Osteocyte (in vitro differentiated cells): ENCODE data around the gene PCDHGA12. TPM values are rescaled to one million over a fixed set of nuclear protein-coding genes. Genes with fewer than 3 reads are reported as not detected.
"Not testable (repeated sequence)": the region's sequence is repeated elsewhere in the genome, so short reads cannot be mapped to it uniquely, and the experiment has no call there.

Experiments
- DNase-seq: peaks from one replicate; pipeline ENCODE4 v3.0.0; 2021; ENCODE audit warnings: mixed read lengths; ENCODE audit not compliant: unreplicated experiment; ENCODE audit errors: extremely low spot score
- H3K27ac Mint-ChIP-seq: one replicate; pipeline ENCODE4 v1.8.0; 2021; ENCODE audit warnings: mild to moderate bottlenecking, mixed read lengths; ENCODE audit not compliant: unreplicated experiment
- H3K27me3 Mint-ChIP-seq: one replicate; pipeline ENCODE4 v1.8.0; 2021; ENCODE audit warnings: mixed read lengths; ENCODE audit not compliant: unreplicated experiment
- H3K36me3 Mint-ChIP-seq: one replicate; pipeline ENCODE4 v1.8.0; 2021; ENCODE audit warnings: mixed read lengths; ENCODE audit not compliant: unreplicated experiment
- H3K4me1 Mint-ChIP-seq: one replicate; pipeline ENCODE4 v1.8.0; 2021; ENCODE audit warnings: mixed read lengths; ENCODE audit not compliant: unreplicated experiment
- H3K4me3 Mint-ChIP-seq: one replicate; pipeline ENCODE4 v1.8.0; 2021; ENCODE audit warnings: mild to moderate bottlenecking, moderate library complexity, mixed read lengths; ENCODE audit not compliant: unreplicated experiment
- H3K9me3 Mint-ChIP-seq: one replicate; pipeline ENCODE4 v1.8.0; 2021; ENCODE audit warnings: mixed read lengths; ENCODE audit not compliant: unreplicated experiment
- total RNA-seq: library from RNA; stranded (reverse); gene quantifications from 2 replicates; pipeline ENCODE4 v1.2.1, GENCODE V29; 2021
- TF ChIP-seq, protein P1 (sequence below): fragments of 200-600 bp; sonication (generic); IDR thresholded peaks from 2 replicates; pipeline ENCODE4 v1.5.0; 2021; ENCODE audit warnings: antibody characterized with exemption, mild to moderate bottlenecking, moderate library complexity

The PCDHGA12 gene
- total RNA-seq, 1 donor from 2014 or later, result 2.1 TPM

DNA sequence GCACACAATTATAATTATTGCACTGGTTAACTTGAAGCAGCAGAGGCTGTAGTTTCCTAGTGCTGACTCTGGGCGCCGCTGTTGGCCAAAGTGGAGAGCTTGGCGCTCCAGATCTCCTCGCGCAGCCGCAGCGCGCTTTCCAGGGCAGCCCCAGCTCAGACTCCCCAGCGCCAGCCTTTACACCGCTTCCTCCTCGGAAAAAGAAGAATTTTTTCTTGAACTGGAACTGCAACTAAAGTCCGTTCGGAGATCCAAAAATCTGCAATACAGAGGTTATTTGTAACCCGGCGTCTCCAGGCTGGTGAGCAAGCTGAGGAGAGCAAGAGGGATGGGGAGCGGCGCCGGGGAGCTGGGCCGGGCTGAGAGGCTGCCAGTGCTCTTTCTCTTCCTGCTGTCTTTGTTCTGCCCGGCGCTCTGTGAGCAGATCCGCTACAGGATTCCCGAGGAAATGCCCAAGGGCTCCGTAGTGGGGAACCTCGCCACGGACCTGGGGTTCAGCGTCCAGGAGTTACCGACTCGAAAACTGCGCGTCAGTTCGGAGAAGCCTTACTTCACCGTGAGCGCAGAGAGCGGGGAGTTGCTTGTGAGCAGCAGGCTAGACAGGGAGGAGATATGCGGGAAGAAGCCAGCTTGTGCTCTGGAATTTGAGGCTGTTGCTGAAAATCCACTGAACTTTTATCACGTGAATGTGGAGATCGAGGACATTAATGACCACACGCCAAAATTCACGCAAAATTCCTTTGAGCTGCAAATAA is 42.6 kb upstream of the PCDHGA12 start, which contains the start of gene PCDHGB4:
Gene PCDHGB4, plus strand, starts transcription at position 142 of the 755 bp plus-strand sequence. Its CDS starts 187 bp downstream, at position 329.
- Mint-ChIP-seq H3K27ac (peak within 1 kb of the TSS; percentile 23), H3K9me3 (peaks cover 34% of the 10 kb centered on the region), H3K4me3 (peak within 1 kb of the TSS; percentile 64)
- TF ChIP-seq, protein P1, sequence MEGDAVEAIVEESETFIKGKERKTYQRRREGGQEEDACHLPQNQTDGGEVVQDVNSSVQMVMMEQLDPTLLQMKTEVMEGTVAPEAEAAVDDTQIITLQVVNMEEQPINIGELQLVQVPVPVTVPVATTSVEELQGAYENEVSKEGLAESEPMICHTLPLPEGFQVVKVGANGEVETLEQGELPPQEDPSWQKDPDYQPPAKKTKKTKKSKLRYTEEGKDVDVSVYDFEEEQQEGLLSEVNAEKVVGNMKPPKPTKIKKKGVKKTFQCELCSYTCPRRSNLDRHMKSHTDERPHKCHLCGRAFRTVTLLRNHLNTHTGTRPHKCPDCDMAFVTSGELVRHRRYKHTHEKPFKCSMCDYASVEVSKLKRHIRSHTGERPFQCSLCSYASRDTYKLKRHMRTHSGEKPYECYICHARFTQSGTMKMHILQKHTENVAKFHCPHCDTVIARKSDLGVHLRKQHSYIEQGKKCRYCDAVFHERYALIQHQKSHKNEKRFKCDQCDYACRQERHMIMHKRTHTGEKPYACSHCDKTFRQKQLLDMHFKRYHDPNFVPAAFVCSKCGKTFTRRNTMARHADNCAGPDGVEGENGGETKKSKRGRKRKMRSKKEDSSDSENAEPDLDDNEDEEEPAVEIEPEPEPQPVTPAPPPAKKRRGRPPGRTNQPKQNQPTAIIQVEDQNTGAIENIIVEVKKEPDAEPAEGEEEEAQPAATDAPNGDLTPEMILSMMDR, result peak; percentile 46
- not testable (repeated sequence) for H3K36me3 Mint-ChIP-seq, H3K4me1 Mint-ChIP-seq, H3K27me3 Mint-ChIP-seq, DNase-seq

DNA sequence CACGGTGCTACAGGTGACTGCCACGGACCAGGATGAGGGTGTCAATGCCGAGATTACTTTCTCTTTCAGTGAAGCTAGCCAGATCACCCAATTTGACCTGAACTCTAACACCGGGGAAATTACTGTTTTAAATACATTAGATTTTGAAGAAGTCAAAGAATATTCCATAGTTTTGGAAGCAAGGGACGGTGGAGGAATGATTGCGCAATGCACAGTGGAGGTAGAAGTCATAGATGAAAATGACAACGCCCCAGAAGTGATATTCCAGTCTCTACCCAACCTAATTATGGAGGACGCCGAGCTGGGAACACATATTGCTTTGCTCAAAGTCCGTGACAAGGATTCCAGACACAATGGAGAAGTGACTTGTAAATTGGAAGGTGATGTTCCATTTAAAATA is 41.6 kb upstream of the PCDHGA12 start:
- TF ChIP-seq, protein P1, result no peak
- H3K27ac Mint-ChIP-seq, result no peak overlapping the region
- peaks cover 37% of the 10 kb centered on the region for H3K9me3 Mint-ChIP-seq
- DNase-seq, result no peak
- peaks cover 6% of the 10 kb centered on the region for H3K36me3 Mint-ChIP-seq
- no peak overlapping the region for H3K4me3 Mint-ChIP-seq
- H3K27me3 Mint-ChIP-seq, result no peaks in the 10 kb centered on the region
- H3K4me1 Mint-ChIP-seq, result no peaks in the 10 kb centered on the region

DNA sequence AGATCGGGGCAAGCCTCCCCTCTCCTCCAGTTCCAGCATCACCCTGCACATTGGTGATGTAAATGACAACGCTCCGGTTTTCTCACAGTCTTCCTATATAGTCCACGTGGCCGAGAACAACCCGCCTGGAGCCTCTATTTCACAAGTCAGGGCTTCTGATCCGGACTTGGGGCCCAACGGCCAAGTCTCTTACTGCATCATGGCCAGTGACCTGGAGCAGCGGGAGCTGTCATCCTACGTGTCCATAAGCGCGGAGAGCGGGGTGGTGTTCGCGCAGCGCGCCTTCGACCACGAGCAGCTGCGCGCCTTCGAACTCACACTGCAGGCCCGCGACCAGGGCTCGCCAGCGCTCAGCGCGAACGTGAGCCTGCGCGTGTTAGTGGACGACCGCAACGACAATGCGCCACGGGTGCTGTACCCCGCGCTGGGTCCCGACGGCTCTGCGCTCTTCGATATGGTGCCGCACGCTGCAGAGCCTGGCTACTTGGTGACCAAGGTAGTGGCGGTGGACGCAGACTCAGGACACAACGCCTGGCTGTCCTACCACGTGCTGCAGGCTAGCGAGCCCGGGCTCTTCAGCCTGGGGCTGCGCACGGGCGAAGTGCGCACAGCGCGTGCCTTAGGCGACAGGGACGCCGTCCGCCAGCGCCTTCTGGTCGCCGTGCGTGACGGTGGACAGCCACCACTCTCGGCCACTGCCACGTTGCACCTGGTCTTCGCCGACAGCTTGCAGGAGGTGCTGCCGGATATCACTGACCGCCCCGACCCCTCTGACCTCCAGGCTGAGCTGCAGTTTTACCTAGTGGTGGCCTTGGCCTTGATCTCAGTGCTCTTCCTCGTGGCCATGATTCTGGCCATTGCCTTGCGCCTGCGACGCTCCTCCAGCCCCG is 40.9 kb upstream of the PCDHGA12 start:
- H3K4me3 Mint-ChIP-seq, result no peak overlapping the region
- peaks cover 9% of the 10 kb centered on the region for H3K36me3 Mint-ChIP-seq
- TF ChIP-seq, protein P1, result no peak
- H3K27ac Mint-ChIP-seq, result no peak overlapping the region
- H3K4me1 Mint-ChIP-seq, result no peaks in the 10 kb centered on the region
- no peak for DNase-seq
- H3K27me3 Mint-ChIP-seq, result no peaks in the 10 kb centered on the region
- H3K9me3 Mint-ChIP-seq, result peaks cover 41% of the 10 kb centered on the region

DNA sequence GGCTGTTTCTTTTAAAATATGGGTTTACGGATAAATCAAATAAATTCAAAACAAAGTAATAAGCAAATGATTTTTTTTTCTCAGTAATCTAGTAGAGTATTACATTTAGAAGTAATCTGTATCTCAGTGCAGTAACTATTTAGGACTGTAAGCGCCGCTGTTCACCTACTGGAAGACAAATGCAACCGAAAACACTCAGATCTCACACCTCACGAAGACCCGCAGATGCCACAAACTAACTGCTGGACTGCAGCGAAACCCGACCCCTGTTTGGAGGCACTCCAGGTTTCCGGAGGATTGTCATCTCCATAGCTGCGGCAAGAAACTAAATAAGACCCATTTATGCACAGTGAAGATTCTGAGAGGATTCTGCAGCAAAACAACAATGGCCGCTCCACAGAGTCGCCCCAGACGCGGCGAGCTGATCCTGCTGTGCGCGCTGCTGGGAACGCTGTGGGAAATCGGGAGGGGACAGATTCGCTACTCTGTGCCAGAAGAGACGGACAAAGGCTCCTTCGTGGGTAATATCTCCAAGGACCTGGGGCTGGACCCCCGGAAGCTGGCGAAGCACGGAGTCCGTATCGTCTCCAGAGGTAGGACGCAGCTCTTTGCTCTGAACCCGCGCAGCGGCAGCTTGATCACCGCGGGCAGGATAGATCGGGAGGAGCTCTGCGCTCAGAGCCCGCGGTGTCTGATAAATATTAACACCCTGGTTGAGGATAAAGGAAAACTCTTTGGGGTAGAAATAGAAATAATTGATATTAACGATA is 37.7 kb upstream of the PCDHGA12 start, which contains the start of gene PCDHGA8:
Gene PCDHGA8, plus strand, starts transcription at position 205 of the 770 bp plus-strand sequence. Its CDS starts 181 bp downstream, at position 386.
- TF ChIP-seq, protein P1, result no peak
- peaks cover 30% of the 10 kb centered on the region for H3K9me3 Mint-ChIP-seq

More for the DNA sequence above, 37.7 kb upstream of the PCDHGA12 start, which contains the start of gene PCDHGA8:
- H3K36me3 Mint-ChIP-seq, result peaks cover 9% of the 10 kb centered on the region
- H3K4me3 Mint-ChIP-seq, result no peak within 1 kb of the TSS
- DNase-seq, result no peak
- no peaks in the 10 kb centered on the region for H3K4me1 Mint-ChIP-seq
- H3K27ac Mint-ChIP-seq, result no peak within 1 kb of the TSS
- no peaks in the 10 kb centered on the region for H3K27me3 Mint-ChIP-seq
